HG03442 (cell line): ENCODE data around the gene PADI4.

Experiments
- ATAC-seq: cut with Tn5 transposase; IDR thresholded peaks from one replicate; pipeline ENCODE4 v1.9.1; 2021; ENCODE audit warnings: mild to moderate bottlenecking, moderate library complexity; ENCODE audit not compliant: unreplicated experiment

PADI4 gene

GRCh38 chr1:17347769-17348592 is 40.0 kb downstream of the PADI4 start:
- ATAC-seq = no peak

- ATAC-seq = no peak
Measured at GRCh38 chr1:17348593-17349234, 40.7 kb downstream of the PADI4 start.

GRCh38 chr1:17350083-17350482 is 42.1 kb downstream of the PADI4 start:
- no peak for ATAC-seq

- ATAC-seq = no peak
Measured at GRCh38 chr1:17350928-17351446, 43.0 kb downstream of the PADI4 start.

GRCh38 chr1:17351598-17352324 is 43.8 kb downstream of the PADI4 start:
- ATAC-seq = no peak

GRCh38 chr1:17352419-17352909 is 44.5 kb downstream of the PADI4 start:
- ATAC-seq = no peak

- no peak for ATAC-seq
Measured at GRCh38 chr1:17355898-17356297, 47.9 kb downstream of the PADI4 start.

GRCh38 chr1:17356387-17357026 is 48.5 kb downstream of the PADI4 start:
- ATAC-seq = no peak

GRCh38 chr1:17358557-17358956 is 50.6 kb downstream of the PADI4 start:
- no peak for ATAC-seq

GRCh38 chr1:17359031-17359430 is 51.0 kb downstream of the PADI4 start:
- ATAC-seq = no peak

- ATAC-seq = no peak
Measured at GRCh38 chr1:17359808-17360207, 51.8 kb downstream of the PADI4 start.

GRCh38 chr1:17360272-17360956 is 52.4 kb downstream of the PADI4 start:
- ATAC-seq = no peak

GRCh38 chr1:17361687-17362086 is 53.7 kb downstream of the PADI4 start:
- ATAC-seq = no peak

GRCh38 chr1:17363351-17363750 is 55.4 kb downstream of the PADI4 start:
- no peak for ATAC-seq

- ATAC-seq = no peak
Measured at GRCh38 chr1:17363771-17364170, 55.8 kb downstream of the PADI4 start.

GRCh38 chr1:17365293-17365692 is 57.3 kb downstream of the PADI4 start:
- ATAC-seq = no peak

- ATAC-seq = no peak
Measured at GRCh38 chr1:17369466-17369865, 61.5 kb downstream of the PADI4 start.

GRCh38 chr1:17370618-17371017 is 62.6 kb downstream of the PADI4 start:
- no peak for ATAC-seq

GRCh38 chr1:17371896-17372295 is 63.9 kb downstream of the PADI4 start, which contains the start of gene PADI6:
Gene PADI6 (plus strand): TSS chr1:17372196. CDS start chr1:17372246, 50 bp downstream.
- ATAC-seq = no peak

GRCh38 chr1:17372955-17373354 is 65.0 kb downstream of the PADI4 start:
- ATAC-seq = no peak
